T-helper 2 cell treated with Interferon-gamma antibody and Interleukin-4, amounts not matched to agents 100 ng/mL and 5 ng/mL, for 36 hours (primary cell): ENCODE measurements around the gene SFT2D3. TPM values are rescaled to one million over a fixed set of nuclear protein-coding genes. Genes with fewer than 3 reads are reported as not detected.

Source experiments
- intact Hi-C: fragments of 100-400 bp; cut with micrococcal nuclease; formaldehyde crosslinking; loops from one replicate; pipeline ENCODE4 v1.15.1; 2023
- total RNA-seq: library from RNA; stranded (reverse); gene quantifications from 2 replicates; pipeline ENCODE4 v1.2.3, GENCODE V29; 2022

The SFT2D3 gene, protein sequence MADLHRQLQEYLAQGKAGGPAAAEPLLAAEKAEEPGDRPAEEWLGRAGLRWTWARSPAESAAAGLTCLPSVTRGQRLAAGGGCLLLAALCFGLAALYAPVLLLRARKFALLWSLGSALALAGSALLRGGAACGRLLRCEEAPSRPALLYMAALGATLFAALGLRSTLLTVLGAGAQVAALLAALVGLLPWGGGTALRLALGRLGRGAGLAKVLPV
- 4.4 and 4.7 TPM in 2 replicates for total RNA-seq

DNA sequence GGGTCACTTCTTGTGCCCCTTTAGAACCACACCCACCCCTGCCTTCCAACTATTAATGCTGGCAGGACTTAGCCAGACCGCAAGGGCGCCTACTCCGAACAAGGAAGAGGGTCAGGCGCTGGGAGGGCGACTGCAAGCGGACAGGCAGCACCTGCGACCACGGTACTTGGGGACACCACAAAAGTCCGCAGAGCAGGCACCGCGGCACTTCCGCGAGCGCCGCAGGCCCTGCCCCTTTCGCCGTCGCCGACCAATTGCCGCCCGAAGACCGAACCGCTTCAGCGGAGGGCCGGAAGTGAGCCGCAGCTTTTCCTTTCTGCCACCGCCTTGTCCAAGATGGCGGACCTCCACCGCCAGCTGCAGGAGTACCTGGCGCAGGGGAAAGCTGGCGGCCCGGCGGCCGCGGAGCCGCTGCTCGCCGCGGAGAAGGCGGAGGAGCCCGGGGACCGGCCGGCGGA lies at the start of gene SFT2D3:
Gene SFT2D3 (plus strand): TSS at position 305 of the 458 bp plus-strand sequence. CDS start 32 bp downstream, at position 337.
- intact Hi-C loops: loop anchor here (1.0 to 5.0 kb wide), 5 partner anchors 54 to 390 kb away; partner anchors contain the start of genes GPR17, IWS1, SAP130 and UGGT1

DNA sequence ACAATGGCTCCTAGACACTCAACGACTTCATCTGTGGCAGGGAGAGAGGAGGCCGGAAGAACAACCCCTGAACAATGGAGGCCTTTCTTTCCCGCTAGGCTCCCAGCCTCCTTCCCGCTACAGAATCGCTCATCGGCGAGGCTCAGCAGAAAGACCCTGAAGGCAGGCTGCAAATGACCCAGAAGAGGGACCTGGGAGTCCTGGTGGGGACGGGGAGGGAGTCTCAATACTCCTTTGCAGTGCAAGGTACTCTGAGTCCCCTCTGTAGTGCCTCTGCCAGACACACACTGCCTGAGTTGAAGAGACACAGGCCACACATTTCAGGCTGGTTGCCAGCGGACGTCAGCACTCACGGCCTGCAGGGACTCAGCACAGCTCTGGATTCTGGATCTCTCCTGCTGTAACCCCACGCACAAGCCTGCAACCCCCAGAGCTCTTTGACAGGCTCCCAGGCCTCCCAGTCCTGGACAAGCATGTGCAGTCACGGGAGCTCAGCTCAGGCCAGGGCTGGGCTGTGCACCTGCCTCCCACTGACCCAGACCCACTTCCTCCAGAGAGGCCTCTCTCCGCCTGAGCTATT lies 49.2 kb upstream of the SFT2D3 start:
- intact Hi-C loops: no loop called here

DNA sequence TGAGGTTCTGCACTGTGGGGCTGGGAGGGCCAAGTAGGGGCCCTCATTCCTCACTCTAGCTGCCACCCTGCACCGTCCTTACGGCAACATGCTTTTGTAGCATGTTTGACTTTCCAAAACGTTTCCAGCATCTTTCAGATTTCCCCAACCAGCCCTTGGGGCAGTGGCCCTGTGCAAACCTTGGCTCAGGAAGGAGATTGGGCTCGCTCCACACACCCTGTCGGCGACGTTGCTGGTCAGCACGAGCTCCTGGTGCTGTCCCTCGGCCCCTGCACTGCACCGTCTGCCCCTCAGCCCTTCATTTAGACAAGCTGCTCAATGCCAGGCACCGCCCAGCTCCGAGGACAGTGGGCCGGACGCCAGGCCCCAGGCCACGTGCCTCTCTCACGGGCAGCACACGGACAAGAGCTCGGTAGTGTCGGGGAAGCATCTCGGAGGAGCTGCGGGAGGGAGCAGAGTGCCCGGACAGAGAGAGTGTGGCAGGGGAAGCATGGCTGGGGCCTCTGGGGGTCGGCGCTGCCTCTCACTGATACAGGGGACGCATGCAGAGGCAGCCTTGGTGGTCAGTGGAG lies 48.4 kb upstream of the SFT2D3 start:
- intact Hi-C loops: no loop called here

DNA sequence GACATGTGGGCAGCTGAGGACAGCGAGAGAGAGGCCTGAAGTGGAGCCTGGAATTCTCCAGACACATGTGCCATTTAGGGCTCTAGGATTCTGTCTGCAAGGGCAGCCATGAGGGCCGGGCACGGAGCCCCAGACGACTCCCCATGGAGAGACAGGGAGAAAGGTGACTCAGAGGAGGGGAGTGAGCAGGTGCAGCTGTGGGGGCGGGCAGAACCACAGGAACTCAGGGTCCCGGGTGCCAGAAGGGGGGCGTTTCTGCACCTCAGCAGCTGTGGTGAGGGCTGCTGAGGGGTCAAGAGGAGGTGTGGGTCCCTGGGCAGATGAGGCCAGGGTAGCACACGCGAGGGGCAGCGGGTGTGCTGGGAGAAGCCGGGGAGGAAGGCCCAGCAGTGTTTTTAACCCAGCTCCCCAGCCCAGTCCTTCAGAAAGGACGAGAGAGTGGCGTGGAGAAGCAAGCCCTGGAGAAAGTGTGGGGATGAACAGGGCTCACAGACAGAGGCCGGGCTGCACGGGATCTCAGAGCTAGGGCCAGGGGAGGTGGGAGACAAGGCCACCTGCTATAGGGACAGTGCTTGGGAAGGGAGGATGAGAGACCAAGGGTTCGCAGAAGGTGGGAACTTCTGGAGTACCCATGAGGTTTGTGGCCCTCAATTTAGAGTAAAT lies 47.7 kb upstream of the SFT2D3 start:
- intact Hi-C loops: no loop called here

DNA sequence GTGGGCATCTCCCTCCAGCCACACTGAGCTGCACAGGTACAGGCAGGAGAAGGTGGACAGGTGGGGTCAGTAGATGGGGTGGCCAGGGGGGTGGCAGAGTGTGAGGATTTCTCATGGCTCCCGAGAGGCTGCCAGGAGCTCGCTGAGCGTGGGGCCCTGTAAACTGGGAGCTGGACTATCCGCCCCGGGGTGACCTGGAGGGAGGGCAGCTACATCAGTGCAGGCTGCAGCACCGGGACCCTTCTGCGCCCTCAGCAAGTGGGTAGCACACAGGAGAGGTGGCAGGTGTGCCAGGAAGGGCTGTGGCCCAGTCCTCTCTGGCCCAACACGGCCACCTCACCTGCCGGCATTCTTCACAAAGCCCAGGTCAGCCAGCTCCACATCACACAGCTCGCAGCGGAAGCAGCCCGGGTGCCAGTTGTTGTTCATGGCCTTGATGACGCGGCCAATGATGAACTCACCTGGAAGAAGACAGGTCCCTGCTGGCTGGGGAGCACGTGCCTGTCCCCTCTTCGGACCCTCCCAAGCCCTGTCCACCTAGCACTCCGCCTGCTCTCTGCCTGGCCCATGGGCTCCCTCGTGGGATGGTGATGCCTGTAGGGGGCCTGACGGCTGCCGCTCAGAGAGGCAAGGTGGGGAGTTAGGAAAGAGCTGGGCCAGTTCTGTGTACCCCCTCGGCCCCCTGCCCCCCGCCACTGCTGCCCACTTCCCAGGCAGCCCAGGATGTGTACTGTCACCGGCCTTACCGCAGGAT lies 47.0 kb upstream of the SFT2D3 start:
- intact Hi-C loops: no loop called here

DNA sequence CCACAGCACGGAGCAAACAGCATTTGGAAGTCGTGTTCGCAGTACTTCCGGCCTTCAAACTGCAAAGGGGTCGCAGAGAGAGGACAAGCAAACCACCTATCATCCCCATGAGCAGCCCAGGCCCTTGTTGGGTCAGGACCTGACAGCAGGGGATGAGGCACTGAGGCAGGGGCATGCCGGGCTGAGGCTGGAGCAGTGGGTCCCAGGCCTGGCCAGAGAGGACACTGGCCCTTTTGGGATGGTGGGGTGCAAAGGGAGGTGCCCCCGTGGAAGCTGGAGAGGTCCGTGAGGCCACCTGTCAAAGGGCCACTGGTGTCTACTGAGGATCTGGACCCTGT lies 46.5 kb upstream of the SFT2D3 start:
- intact Hi-C loops: no loop called here

DNA sequence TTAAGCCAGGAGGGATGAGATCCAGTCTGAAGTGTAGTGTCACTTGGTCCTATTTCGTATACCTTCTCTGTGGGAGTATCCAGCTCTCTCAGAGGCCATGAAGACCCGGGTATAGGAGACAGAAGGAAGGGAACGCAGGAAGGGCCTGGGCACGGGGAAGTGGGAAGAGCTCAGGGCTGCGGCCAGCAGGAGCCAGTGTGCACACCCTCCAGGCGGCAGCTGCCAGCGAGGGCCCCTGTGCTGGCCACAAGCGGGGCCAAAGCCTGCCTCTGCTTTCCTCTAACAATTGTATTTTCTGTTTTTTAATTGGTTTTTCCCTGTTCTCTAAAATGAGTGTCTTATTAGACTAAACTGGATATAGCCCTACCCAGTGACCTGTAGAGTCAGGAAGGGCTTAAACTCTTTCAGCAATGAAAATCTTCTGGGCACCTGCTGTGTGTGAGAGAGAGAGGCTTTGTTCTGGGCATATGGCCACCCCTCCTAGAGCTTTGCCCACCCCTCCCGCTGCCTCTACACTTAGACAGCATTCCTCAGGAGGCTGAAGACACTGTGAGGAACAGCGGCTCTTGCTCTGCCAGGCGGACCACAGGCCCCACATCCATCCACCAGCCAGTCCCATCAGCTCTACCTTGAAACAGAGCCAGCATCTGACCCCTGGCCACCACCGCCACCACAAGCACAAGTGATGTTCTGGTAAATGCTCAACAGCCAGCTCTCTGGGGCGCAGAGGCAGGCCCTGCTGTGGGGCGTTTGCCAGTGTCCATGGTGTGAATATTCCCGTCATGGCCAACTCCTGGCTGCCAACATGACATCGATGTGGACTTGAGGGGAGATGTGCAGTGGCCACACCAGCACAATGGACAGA lies 45.9 kb upstream of the SFT2D3 start:
- intact Hi-C loops: no loop called here

DNA sequence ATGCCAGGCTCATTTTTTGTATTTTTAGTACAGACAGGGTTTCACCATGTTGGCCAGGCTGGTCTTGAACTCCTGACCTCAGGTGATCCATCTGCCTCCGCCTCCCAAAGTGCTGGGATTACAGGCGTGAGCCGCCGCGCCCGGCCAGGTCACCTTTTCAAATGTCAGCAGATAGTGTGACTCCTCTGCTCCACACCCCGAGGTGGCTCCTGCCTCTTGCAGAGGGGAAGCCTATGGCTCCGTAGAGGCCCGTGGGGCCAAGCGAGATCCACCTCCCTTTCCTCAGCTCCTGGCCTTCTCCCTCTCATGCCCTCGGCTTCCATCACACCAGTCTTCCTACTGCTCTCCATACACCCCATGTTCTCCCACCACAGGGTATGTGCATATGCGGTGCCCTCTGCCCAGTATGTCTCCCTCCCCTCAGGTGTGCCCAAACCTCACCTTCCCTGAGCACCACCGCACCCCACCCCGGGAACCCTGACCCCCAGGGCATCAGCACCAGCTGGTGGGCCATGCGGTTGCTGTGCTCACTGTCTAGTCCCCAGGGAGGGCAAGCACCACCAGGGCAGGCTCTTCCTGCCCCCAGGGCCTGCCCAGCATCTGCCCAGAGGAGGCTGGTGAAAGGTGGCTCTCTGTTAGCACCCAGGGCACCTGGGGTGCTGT lies 44.6 kb upstream of the SFT2D3 start:
- intact Hi-C loops: no loop called here

DNA sequence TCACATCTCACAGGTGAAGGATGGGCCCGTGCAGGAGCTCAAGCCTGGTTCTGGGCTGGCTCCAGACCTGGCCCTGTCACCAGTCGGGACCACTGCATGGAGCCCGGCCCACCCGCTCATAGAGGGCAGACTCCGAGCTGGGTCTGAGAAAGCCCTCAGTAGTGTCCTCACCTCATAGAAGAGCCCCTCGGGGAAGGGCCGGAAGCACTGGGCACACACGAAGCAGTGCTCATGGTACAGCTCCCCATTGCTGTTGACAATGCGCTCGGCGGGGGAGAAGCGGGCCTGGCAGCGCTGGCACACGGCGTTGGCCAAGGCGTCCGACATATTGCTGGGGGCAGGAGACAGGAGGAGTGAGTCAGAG lies 44.1 kb upstream of the SFT2D3 start:
- intact Hi-C loops: no loop called here

DNA sequence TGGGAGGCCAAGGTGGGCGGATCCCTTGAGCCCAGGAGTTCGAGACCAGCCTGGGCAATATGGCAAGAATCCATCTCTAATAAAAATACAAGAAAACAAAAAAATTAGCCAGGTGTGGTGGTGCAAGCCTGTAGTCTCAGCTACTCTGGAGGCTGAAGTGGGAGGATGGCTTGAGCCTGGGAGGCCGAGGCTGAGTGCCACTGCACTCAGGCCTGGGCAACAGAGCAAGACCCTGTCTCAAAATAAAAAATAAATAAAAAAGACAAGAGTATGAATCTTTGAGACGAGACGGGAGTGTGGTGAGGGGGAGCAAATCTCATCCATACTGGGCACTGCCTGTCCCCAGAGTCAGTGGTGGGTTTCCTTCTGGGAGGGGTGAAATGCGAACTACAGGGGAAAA lies 43.2 kb upstream of the SFT2D3 start:
- intact Hi-C loops: no loop called here

DNA sequence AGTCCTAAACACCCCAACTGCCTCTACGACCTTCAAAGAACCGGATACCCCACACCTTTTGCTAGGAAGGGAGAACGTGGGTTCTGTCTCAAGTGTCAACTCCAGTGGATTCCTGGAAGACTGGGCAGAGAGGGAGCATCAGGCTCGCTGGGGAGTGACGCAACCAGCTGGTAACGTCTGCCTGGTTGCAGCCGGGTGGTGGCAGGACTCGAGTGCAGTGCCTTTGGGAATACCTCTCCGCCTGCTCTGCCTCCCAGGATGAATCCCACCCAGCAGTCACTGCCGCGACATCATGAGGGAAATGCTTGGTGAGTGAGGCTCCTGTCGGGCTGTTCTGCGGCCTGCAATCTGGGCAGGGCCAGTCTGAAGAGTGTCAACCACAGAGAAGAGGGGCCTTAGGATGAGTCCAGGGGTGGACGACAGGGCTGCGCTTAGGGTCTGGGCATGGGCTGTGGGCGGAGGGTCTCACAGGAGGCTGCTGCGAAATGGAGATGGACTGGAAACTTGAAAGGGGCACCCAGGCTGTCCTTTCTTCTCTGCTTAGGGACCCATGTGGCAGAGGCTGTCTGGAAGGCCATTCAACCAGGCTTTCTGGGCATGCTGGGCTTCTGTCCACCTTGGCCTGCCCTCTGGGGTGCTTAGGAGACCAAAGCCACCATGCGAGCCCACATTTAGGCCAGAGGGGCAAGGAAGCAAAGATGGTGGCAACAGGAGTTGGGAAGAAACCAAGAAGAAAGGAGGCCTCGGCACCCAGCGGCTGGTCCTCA lies 42.5 kb upstream of the SFT2D3 start:
- intact Hi-C loops: no loop called here

DNA sequence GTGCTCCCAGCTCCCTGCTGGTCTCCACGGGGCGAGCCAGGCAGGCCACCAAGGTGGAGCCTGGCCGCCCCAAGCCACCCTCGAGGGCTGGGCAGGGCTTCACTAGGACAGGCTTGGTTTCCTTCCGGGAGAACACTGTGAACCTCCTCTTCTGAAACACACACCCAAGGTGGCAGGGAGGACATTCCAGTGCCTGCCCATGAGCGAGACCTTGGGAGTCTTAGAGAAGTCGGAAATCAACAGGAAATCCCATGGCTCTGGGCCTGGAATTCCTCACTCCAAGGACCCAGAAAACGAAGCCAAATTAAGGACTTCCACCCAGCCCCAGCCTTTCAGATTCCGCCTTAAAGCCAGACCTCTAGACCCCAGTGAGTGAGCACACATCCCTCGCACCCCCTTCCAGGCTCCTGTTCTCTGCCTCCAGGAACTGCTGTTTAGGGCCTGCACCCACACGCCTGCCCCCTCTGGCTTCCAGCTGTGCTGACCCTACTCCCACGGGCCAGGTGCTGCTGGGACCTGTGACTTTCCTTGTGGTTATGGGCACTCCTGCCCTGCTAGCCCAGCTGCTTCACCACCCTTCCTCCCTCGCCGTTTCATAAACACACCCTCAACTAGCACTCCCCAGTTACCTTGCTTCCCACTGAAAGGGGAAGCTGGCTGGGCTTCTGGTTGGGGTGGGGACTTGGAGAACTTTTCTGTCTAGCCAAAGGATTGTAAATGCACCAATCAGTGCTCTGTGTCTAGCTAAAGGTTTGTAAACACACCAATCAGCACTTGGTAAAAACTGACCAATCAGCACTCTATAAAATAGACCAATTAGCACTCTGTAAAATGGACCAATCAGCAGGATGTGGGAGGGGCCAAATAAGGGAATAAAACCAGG lies 41.6 kb upstream of the SFT2D3 start:
- intact Hi-C loops: no loop called here

DNA sequence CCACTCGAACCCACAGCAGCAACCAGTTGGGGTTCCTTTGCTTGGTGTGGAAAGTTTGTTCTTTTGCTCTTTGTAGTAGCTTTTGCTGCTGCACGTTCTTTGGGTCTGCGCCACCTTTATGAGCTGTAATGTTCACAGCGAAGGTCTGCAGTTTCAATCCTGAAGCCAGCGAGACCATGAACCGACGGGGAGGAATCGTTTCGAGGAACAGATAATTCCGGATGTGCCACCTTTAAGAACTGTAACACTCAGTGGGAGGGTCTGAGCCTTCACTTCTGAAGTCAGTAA lies 41.1 kb upstream of the SFT2D3 start:
- intact Hi-C loops: no loop called here

DNA sequence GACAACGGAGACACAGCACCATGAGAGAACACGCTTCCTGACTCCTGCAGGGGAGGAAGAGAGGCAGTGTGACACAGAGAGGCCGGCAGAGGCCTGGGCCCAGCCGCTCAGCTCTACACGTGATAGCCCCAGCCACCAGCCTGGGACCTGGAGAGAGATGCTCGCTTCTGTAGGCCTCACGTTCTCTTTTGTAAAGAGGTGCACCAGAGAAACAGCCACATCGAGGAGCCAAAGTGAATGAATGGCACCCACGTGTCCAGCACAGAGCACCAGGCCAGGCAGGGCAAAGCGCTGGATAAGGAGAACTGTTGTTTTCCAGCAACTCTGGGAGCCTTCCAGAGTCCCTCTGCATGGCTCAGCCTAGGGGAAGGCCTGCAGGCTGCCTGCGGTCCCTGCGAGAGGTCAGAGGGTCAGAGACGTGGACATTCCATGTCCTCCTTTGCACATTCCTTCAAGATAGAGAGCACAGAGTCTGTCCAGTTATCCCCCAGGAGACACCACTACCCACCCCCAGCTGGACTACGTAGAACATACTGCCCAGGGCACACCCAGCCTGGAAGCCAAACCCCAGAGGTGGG lies 40.1 kb upstream of the SFT2D3 start:
- intact Hi-C loops: no loop called here

DNA sequence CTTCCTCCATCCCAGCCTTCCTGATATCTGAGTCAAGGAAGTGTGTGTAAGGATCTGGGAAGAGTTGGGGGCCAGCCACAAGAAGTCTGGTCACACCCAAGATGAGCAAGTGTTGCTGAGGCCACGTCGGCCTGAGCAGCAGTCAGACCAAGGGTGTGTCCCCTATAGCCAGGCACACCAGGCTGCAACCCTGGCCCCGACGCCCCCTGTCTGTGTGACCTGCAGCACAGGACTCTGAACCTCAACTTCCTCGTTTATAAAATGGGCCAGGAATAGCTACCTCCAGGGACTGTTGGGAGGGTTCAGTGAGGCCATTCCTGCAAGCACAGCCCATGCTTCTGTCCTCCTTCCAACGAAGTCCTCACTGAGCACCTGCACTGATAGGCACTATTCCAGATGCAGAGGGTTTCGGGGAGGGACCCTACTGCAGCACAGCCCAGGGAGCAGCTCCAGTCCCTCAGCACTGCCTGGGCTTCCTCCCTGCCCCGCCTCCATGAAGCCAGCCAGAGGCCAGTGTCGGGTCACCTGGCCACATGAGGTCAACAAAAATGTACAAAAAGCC lies 39.3 kb upstream of the SFT2D3 start:
- intact Hi-C loops: no loop called here

DNA sequence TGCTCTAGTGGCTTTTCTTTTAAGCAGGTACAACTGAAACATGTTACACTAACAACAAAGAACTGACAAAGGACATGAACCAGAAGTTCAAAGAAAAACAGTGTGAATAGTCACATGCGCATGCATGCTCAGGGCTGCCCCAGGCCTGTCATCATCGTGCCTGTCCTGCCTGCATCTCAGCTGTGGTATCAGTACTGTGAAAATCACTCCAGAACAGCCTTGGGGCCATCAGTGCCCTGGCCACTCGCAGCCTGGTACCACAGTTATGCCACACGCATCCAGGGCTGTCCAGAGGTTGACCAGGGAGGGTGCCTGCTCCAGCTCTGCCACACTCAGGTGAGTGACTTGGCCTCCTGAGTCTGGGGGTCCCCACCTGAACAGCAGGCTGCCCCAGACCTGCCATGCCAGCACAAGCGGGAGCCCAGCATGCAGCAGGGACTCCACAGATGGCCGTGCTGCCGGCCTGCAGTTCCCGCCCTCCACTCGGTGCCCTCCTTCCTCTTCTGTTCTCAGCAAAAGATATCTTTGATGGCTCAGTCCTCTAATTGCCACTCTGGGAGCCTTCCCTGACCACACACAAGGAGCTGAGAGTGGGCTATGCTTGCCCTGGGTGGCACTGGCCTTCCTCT lies 38.2 kb upstream of the SFT2D3 start:
- intact Hi-C loops: no loop called here

DNA sequence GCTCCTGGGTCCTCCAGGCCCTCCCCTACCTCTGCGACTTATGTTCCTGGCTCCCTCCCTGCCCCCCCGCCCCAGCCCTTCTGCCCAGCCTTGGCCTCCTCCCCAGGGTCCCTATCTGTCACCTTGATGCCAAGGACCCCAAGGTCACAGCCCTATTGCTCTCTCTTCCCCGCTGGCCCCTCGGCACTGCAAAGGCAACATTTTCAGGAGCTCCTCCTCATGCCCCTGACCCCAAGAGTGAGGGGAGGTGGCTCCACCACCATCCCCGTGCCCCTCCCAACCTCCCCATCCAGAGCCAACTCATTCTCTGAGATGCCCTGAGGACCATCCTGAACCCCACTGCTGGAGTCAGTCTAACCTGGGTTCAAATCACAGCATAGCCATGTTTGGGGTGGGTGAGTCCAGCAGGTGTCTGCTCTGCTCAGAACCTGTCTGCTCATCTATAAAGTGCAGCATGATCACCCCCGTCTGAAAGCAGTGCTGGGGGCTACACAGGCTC lies 37.7 kb upstream of the SFT2D3 start:
- intact Hi-C loops: no loop called here
